ENCODE measurements around the gene PDE1A. TPM values are rescaled to one million over a fixed set of nuclear protein-coding genes. Genes with fewer than 3 reads are reported as not detected.
A peak's percentile ranks its signal among the peaks of the same experiment; 100 is the strongest.

Gene PDE1A
- total RNA-seq, 1 experiment from 2014 or later, result not detected

- H3K4me1 ChIP-seq, result no peaks in the 10 kb centered on the region
- H3K4me3 ChIP-seq (ENCODE audit: low read depth, low read length), result no peak overlapping the region
- intact Hi-C loops (cut with micrococcal nuclease; ENCODE audit: unreplicated experiment), result no loop called here
- CTCF ChIA-PET, result no interaction called here
- no peaks in the 10 kb centered on the region for H3K9me3 Mint-ChIP-seq (ENCODE audit: unreplicated experiment)
- no peaks in the 10 kb centered on the region for H3K27me3 Mint-ChIP-seq (ENCODE audit: insufficient read depth, unreplicated experiment)
- no peak for DNase-seq
- no peaks in the 10 kb centered on the region for H3K36me3 ChIP-seq (ENCODE audit: control insufficient read depth, insufficient read depth, low read length)
- H3K36me3 Mint-ChIP-seq (ENCODE audit: insufficient read depth, unreplicated experiment), result no peaks in the 10 kb centered on the region
- TF ChIP-seq CTCF (IDR thresholded peaks at IDR 0.05; ENCODE audit: insufficient read depth in 1 of 2, low read depth in 1 of 2, low read length in 1 of 2, severe bottlenecking in 1 of 2, unreplicated experiment in 1 of 2), result no peak
- BruUV-seq (replicated peaks), result no TSS peak
- POLR2A ChIA-PET, result no interaction called here
- H3K27me3 ChIP-seq (replicated peaks; ENCODE audit: control insufficient read depth, insufficient read depth, low read length), result no peaks in the 10 kb centered on the region
- no peaks in the 10 kb centered on the region for H3K9me3 ChIP-seq
- H3K4me1 Mint-ChIP-seq (ENCODE audit: low read depth, unreplicated experiment), result no peaks in the 10 kb centered on the region
- no peak overlapping the region for H3K4me3 Mint-ChIP-seq (ENCODE audit: unreplicated experiment)
- no peak overlapping the region for H3K27ac Mint-ChIP-seq (ENCODE audit: unreplicated experiment)
Observed at GRCh38 chr2:182241936-182242335, 184.9 kb downstream of the PDE1A start.

DNA sequence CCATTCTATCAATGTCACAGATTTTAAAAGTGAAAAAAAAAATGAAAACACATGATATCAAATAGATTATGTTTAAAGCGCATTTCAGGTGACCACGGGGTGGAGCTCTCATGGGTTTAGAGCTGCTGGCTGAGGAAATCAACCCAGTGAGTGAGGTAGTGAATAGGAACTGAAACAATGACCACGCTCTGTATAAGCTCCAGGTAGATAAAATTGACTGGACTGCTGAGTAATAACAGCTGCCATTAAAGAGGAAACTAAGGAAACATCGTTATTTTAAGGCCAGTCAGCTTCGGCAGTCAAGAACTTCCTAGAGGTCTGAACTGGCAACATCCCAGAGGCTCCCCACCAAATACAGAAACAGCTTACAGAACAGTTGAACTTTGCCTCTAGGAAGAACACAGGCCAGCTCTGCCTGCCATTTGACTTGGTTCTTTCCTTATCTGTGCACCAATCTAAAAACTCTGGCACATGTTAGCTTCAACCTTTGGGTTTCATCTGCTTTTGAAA lies 185.9 kb downstream of the PDE1A start:
- Histone ChIP-seq H3K9me3 (no peaks in the 10 kb centered on the region), H3K4me3 (ENCODE audit: low read depth, low read length) (no peak overlapping the region), H3K36me3 (ENCODE audit: control insufficient read depth, insufficient read depth, low read length) (no peaks in the 10 kb centered on the region), H3K4me1 (no peaks in the 10 kb centered on the region), H3K27me3 (replicated peaks; ENCODE audit: control insufficient read depth, insufficient read depth, low read length) (no peaks in the 10 kb centered on the region)
- ChIA-PET POLR2A (no interaction called here), CTCF (interaction anchor here (0.7 to 1.4 kb wide), 3 partner anchors 8 to 408 kb away, joined by 3 to 19 read pairs (median 4); no protein-coding TSS in a partner anchor)
- intact Hi-C loops (cut with micrococcal nuclease; ENCODE audit: unreplicated experiment), result loop anchor here (1.0 kb wide), 1 partner anchor 409 kb away; no protein-coding TSS in a partner anchor
- Mint-ChIP-seq H3K27ac (ENCODE audit: unreplicated experiment) (no peak overlapping the region), H3K4me1 (ENCODE audit: low read depth, unreplicated experiment) (no peaks in the 10 kb centered on the region), H3K9me3 (ENCODE audit: unreplicated experiment) (no peaks in the 10 kb centered on the region), H3K4me3 (ENCODE audit: unreplicated experiment) (no peak overlapping the region), H3K36me3 (ENCODE audit: insufficient read depth, unreplicated experiment) (no peaks in the 10 kb centered on the region), H3K27me3 (ENCODE audit: insufficient read depth, unreplicated experiment) (no peaks in the 10 kb centered on the region)
- DNase-seq, result peak; percentile 43 to 46
- peak; percentile 44 to 54 for TF ChIP-seq CTCF (IDR thresholded peaks at IDR 0.05; ENCODE audit: insufficient read depth in 1 of 2, low read depth in 1 of 2, low read length in 1 of 2, severe bottlenecking in 1 of 2, unreplicated experiment in 1 of 2)
- BruUV-seq (replicated peaks), result no TSS peak

- Histone ChIP-seq H3K36me3 (ENCODE audit: control insufficient read depth, insufficient read depth, low read length) (no peaks in the 10 kb centered on the region), H3K27me3 (replicated peaks; ENCODE audit: control insufficient read depth, insufficient read depth, low read length) (no peaks in the 10 kb centered on the region), H3K9me3 (no peaks in the 10 kb centered on the region), H3K4me1 (no peaks in the 10 kb centered on the region), H3K4me3 (ENCODE audit: low read depth, low read length) (no peak overlapping the region)
- intact Hi-C loops (cut with micrococcal nuclease; ENCODE audit: unreplicated experiment), result no loop called here
- no peak overlapping the region for H3K4me3 Mint-ChIP-seq (ENCODE audit: unreplicated experiment)
- DNase-seq, result no peak
- ChIA-PET POLR2A (no interaction called here), CTCF (no interaction called here)
- no TSS peak for BruUV-seq (replicated peaks)
- H3K27me3 Mint-ChIP-seq (ENCODE audit: insufficient read depth, unreplicated experiment), result no peaks in the 10 kb centered on the region
- no peaks in the 10 kb centered on the region for H3K4me1 Mint-ChIP-seq (ENCODE audit: low read depth, unreplicated experiment)
- H3K9me3 Mint-ChIP-seq (ENCODE audit: unreplicated experiment), result no peaks in the 10 kb centered on the region
- no peaks in the 10 kb centered on the region for H3K36me3 Mint-ChIP-seq (ENCODE audit: insufficient read depth, unreplicated experiment)
- H3K27ac Mint-ChIP-seq (ENCODE audit: unreplicated experiment), result no peak overlapping the region
- TF ChIP-seq CTCF (IDR thresholded peaks at IDR 0.05; ENCODE audit: insufficient read depth in 1 of 2, low read depth in 1 of 2, low read length in 1 of 2, severe bottlenecking in 1 of 2, unreplicated experiment in 1 of 2), result no peak
Observed at GRCh38 chr2:182230561-182230960, 196.3 kb downstream of the PDE1A start.
